ENCODE results near the gene UBXN2A. TPM values are rescaled to one million over a fixed set of nuclear protein-coding genes. Genes with fewer than 3 reads are reported as not detected.

Gene UBXN2A
- total RNA-seq, 1 donor from 2014 or later = 16.7 TPM

GRCh38 chr2:24018241-24018640 lies 78.0 kb downstream of the UBXN2A start:
- H3K9ac ChIP-seq (ENCODE audit: low read depth in 1 of 3, low read length in 3 of 3) = no peak overlapping the region
- no peak overlapping the region for H3K4me3 ChIP-seq (ENCODE audit: low read length in 3 of 3)
- peaks cover 6 to 10% (median 6%) of the 10 kb centered on the region in 3 donors for H3K36me3 ChIP-seq (ENCODE audit: control insufficient read depth in 3 of 3, insufficient read depth in 3 of 3, low read length in 3 of 3)
- peaks cover 0 to 2% (median 0%) of the 10 kb centered on the region in 3 donors for H3K27me3 ChIP-seq (ENCODE audit: control insufficient read depth in 3 of 3, insufficient read depth in 3 of 3, low read length in 3 of 3)
- H3K27ac ChIP-seq (ENCODE audit: low read depth, low read length) = no peak overlapping the region
- H3K9me3 ChIP-seq (ENCODE audit: control insufficient read depth in 3 of 3, low read length in 3 of 3) = no peaks in the 10 kb centered on the region
- no peaks in the 10 kb centered on the region for H3K4me1 ChIP-seq (ENCODE audit: control insufficient read depth in 3 of 3, insufficient read depth in 3 of 3, low read length in 3 of 3)

- Histone ChIP-seq H3K4me3 (ENCODE audit: low read length in 3 of 3) (no peak overlapping the region), H3K9me3 (ENCODE audit: control insufficient read depth in 3 of 3, low read length in 3 of 3) (no peaks in the 10 kb centered on the region), H3K9ac (ENCODE audit: low read depth in 1 of 3, low read length in 3 of 3) (no peak overlapping the region), H3K36me3 (ENCODE audit: control insufficient read depth in 3 of 3, insufficient read depth in 3 of 3, low read length in 3 of 3) (peaks cover 10 to 16% (median 11%) of the 10 kb centered on the region in 3 donors), H3K27me3 (ENCODE audit: control insufficient read depth in 3 of 3, insufficient read depth in 3 of 3, low read length in 3 of 3) (no peaks in the 10 kb centered on the region), H3K4me1 (ENCODE audit: control insufficient read depth in 3 of 3, insufficient read depth in 3 of 3, low read length in 3 of 3) (no peaks in the 10 kb centered on the region), H3K27ac (ENCODE audit: low read depth, low read length) (no peak overlapping the region)
These were observed 79.5 kb downstream of the UBXN2A start for GRCh38 chr2:24019729-24020128.

DNA sequence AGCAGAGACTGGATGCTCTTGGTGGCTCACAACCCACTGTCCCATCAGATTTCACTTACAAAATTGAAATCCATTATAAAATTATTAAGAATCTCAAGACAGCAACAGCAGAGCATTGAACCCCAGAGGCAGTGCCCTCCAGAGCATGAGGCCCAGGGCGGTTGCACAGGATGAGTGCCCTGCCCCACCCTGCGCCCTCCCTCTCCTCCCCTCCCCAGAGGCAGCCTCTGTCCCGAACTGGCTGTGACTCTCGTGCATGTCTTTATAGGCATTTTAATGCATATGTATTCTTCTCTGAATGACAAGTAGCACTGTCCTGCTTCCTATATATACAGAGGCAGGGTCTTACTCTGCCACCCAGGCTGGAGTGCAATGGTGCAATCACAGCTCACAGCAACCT lies 80.0 kb downstream of the UBXN2A start:
- Histone ChIP-seq H3K36me3 (ENCODE audit: control insufficient read depth in 3 of 3, insufficient read depth in 3 of 3, low read length in 3 of 3) (peaks cover 10 to 21% (median 15%) of the 10 kb centered on the region in 3 donors), H3K9ac (ENCODE audit: low read depth in 1 of 3, low read length in 3 of 3) (no peak overlapping the region), H3K9me3 (ENCODE audit: control insufficient read depth in 3 of 3, low read length in 3 of 3) (no peaks in the 10 kb centered on the region), H3K4me3 (ENCODE audit: low read length in 3 of 3) (no peak overlapping the region), H3K27me3 (ENCODE audit: control insufficient read depth in 3 of 3, insufficient read depth in 3 of 3, low read length in 3 of 3) (no peaks in the 10 kb centered on the region), H3K27ac (ENCODE audit: low read depth, low read length) (no peak overlapping the region), H3K4me1 (ENCODE audit: control insufficient read depth in 3 of 3, insufficient read depth in 3 of 3, low read length in 3 of 3) (no peaks in the 10 kb centered on the region)

GRCh38 chr2:24021122-24021998 lies 81.1 kb downstream of the UBXN2A start:
- no peak overlapping the region for H3K4me3 ChIP-seq (ENCODE audit: low read length in 3 of 3)
- H3K9me3 ChIP-seq (ENCODE audit: control insufficient read depth in 3 of 3, low read length in 3 of 3) = no peaks in the 10 kb centered on the region
- H3K27me3 ChIP-seq (ENCODE audit: control insufficient read depth in 3 of 3, insufficient read depth in 3 of 3, low read length in 3 of 3) = no peaks in the 10 kb centered on the region
- H3K36me3 ChIP-seq (ENCODE audit: control insufficient read depth in 3 of 3, insufficient read depth in 3 of 3, low read length in 3 of 3) = peaks cover 12 to 23% (median 15%) of the 10 kb centered on the region in 3 donors
- no peaks in the 10 kb centered on the region for H3K4me1 ChIP-seq (ENCODE audit: control insufficient read depth in 3 of 3, insufficient read depth in 3 of 3, low read length in 3 of 3)
- H3K9ac ChIP-seq (ENCODE audit: low read depth in 1 of 3, low read length in 3 of 3) = no peak overlapping the region
- no peak overlapping the region for H3K27ac ChIP-seq (ENCODE audit: low read depth, low read length)

GRCh38 chr2:24022324-24022974 lies 82.2 kb downstream of the UBXN2A start:
- H3K36me3 ChIP-seq (ENCODE audit: control insufficient read depth in 3 of 3, insufficient read depth in 3 of 3, low read length in 3 of 3) = peaks cover 14 to 27% (median 15%) of the 10 kb centered on the region in 3 donors
- no peak overlapping the region for H3K4me3 ChIP-seq (ENCODE audit: low read length in 3 of 3)
- H3K9me3 ChIP-seq (ENCODE audit: control insufficient read depth in 3 of 3, low read length in 3 of 3) = no peaks in the 10 kb centered on the region
- H3K27me3 ChIP-seq (ENCODE audit: control insufficient read depth in 3 of 3, insufficient read depth in 3 of 3, low read length in 3 of 3) = no peaks in the 10 kb centered on the region
- H3K9ac ChIP-seq (ENCODE audit: low read depth in 1 of 3, low read length in 3 of 3) = no peak overlapping the region
- no peaks in the 10 kb centered on the region for H3K4me1 ChIP-seq (ENCODE audit: control insufficient read depth in 3 of 3, insufficient read depth in 3 of 3, low read length in 3 of 3)
- H3K27ac ChIP-seq (ENCODE audit: low read depth, low read length) = no peak overlapping the region

GRCh38 chr2:24022975-24023575 lies 82.8 kb downstream of the UBXN2A start:
- Histone ChIP-seq H3K9ac (ENCODE audit: low read depth in 1 of 3, low read length in 3 of 3) (no peak overlapping the region), H3K4me3 (ENCODE audit: low read length in 3 of 3) (no peak overlapping the region), H3K9me3 (ENCODE audit: control insufficient read depth in 3 of 3, low read length in 3 of 3) (no peaks in the 10 kb centered on the region), H3K4me1 (ENCODE audit: control insufficient read depth in 3 of 3, insufficient read depth in 3 of 3, low read length in 3 of 3) (no peaks in the 10 kb centered on the region), H3K27me3 (ENCODE audit: control insufficient read depth in 3 of 3, insufficient read depth in 3 of 3, low read length in 3 of 3) (no peaks in the 10 kb centered on the region), H3K27ac (ENCODE audit: low read depth, low read length) (no peak overlapping the region), H3K36me3 (ENCODE audit: control insufficient read depth in 3 of 3, insufficient read depth in 3 of 3, low read length in 3 of 3) (peaks cover 14 to 27% (median 15%) of the 10 kb centered on the region in 3 donors)

GRCh38 chr2:24024018-24024417 lies 83.8 kb downstream of the UBXN2A start:
- Histone ChIP-seq H3K27ac (ENCODE audit: low read depth, low read length) (no peak overlapping the region), H3K9ac (ENCODE audit: low read depth in 1 of 3, low read length in 3 of 3) (no peak overlapping the region), H3K27me3 (ENCODE audit: control insufficient read depth in 3 of 3, insufficient read depth in 3 of 3, low read length in 3 of 3) (no peaks in the 10 kb centered on the region), H3K4me1 (ENCODE audit: control insufficient read depth in 3 of 3, insufficient read depth in 3 of 3, low read length in 3 of 3) (no peaks in the 10 kb centered on the region), H3K36me3 (ENCODE audit: control insufficient read depth in 3 of 3, insufficient read depth in 3 of 3, low read length in 3 of 3) (peaks cover 16 to 27% (median 17%) of the 10 kb centered on the region in 3 donors), H3K4me3 (ENCODE audit: low read length in 3 of 3) (no peak overlapping the region), H3K9me3 (ENCODE audit: control insufficient read depth in 3 of 3, low read length in 3 of 3) (no peaks in the 10 kb centered on the region)

GRCh38 chr2:24024996-24025663 lies 84.9 kb downstream of the UBXN2A start:
- H3K27me3 ChIP-seq (ENCODE audit: control insufficient read depth in 3 of 3, insufficient read depth in 3 of 3, low read length in 3 of 3) = no peaks in the 10 kb centered on the region
- H3K9me3 ChIP-seq (ENCODE audit: control insufficient read depth in 3 of 3, low read length in 3 of 3) = no peaks in the 10 kb centered on the region
- H3K4me1 ChIP-seq (ENCODE audit: control insufficient read depth in 3 of 3, insufficient read depth in 3 of 3, low read length in 3 of 3) = no peaks in the 10 kb centered on the region
- no peak overlapping the region for H3K9ac ChIP-seq (ENCODE audit: low read depth in 1 of 3, low read length in 3 of 3)
- peaks cover 23 to 35% (median 27%) of the 10 kb centered on the region in 3 donors for H3K36me3 ChIP-seq (ENCODE audit: control insufficient read depth in 3 of 3, insufficient read depth in 3 of 3, low read length in 3 of 3)
- no peak overlapping the region for H3K27ac ChIP-seq (ENCODE audit: low read depth, low read length)
- no peak overlapping the region for H3K4me3 ChIP-seq (ENCODE audit: low read length in 3 of 3)

GRCh38 chr2:24026233-24026632 lies 86.0 kb downstream of the UBXN2A start:
- Histone ChIP-seq H3K9me3 (ENCODE audit: control insufficient read depth in 3 of 3, low read length in 3 of 3) (no peaks in the 10 kb centered on the region), H3K4me3 (ENCODE audit: low read length in 3 of 3) (no peak overlapping the region), H3K9ac (ENCODE audit: low read depth in 1 of 3, low read length in 3 of 3) (no peak overlapping the region), H3K4me1 (ENCODE audit: control insufficient read depth in 3 of 3, insufficient read depth in 3 of 3, low read length in 3 of 3) (no peaks in the 10 kb centered on the region), H3K27ac (ENCODE audit: low read depth, low read length) (no peak overlapping the region), H3K27me3 (ENCODE audit: control insufficient read depth in 3 of 3, insufficient read depth in 3 of 3, low read length in 3 of 3) (no peaks in the 10 kb centered on the region), H3K36me3 (ENCODE audit: control insufficient read depth in 3 of 3, insufficient read depth in 3 of 3, low read length in 3 of 3) (peaks cover 31 to 43% (median 38%) of the 10 kb centered on the region in 3 donors)

Measured in skeletal muscle tissue (tissue), 4 donors.